Stimulated activated CD4-positive, alpha-beta T cell treated with anti-CD3 and anti-CD28 coated beads, Interleukin-4, amount 100 ng/mL, for 1 hour (primary cell): ENCODE results near the gene GRAMD4.

Experiments
- DNase-seq: peaks from one replicate; pipeline ENCODE4 v3.0.0-alpha.2; 2020

GRAMD4 gene

DNA sequence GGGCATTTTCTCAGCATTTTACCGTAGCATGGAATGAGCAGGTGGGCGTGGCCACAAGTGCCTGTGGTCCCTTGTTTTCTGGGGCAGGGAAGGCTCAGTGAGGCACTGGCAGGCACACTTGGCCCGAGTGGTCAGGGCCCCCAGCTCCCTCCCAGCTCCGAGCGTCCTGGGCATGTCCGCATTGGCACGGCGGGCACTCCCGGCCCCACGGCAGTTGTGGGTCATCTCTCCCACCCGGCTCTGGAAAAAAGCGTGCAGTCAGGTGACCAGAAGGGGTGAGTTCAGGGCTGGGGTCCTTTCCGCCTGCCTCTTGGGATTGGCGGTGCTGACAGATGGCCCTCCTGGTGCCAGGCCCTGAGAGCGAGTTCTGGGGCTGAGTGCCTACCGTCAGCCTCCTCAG is 55.8 kb downstream of the GRAMD4 start:
- no peak for DNase-seq

DNA sequence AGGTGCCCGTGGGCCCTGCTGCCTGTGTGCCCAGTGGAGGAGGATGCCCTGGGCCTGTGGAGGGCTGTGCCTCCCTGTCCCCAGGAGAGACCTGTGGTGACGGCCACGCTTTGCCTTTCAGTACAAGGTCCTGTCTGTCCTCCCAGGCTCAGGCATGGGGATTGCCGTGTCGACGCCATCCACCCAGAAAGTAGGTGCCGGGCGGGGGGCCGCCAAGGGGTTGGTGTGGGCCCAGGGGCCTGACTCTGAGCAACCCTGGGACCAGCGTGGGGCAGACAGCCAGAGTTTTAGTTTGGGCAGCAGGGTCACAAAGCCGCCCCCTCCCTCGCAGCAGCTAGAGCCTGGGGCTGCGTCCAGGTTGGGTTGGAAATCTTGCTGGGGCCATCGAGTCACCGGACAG is 56.3 kb downstream of the GRAMD4 start:
- no peak for DNase-seq

DNA sequence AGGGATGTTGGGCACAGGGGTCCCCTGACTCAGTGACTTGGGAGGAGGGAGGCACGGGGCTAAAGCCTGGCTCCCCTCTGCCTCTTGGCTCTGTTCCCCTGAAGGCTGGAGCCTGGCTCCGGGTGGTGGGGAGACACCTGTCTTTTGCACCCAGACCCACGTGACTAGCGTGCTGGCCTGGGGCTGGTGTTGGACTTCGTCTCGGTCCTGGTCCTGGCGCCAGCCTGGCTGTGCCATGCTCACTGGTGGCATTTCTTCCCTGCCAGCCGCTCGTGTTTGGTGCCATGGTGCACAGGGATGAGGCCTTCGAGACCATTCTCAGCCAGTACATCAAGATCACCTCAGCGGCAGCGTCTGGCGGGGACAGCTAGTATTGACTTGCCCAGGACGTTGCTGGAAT is 56.7 kb downstream of the GRAMD4 start:
- no peak for DNase-seq

DNA sequence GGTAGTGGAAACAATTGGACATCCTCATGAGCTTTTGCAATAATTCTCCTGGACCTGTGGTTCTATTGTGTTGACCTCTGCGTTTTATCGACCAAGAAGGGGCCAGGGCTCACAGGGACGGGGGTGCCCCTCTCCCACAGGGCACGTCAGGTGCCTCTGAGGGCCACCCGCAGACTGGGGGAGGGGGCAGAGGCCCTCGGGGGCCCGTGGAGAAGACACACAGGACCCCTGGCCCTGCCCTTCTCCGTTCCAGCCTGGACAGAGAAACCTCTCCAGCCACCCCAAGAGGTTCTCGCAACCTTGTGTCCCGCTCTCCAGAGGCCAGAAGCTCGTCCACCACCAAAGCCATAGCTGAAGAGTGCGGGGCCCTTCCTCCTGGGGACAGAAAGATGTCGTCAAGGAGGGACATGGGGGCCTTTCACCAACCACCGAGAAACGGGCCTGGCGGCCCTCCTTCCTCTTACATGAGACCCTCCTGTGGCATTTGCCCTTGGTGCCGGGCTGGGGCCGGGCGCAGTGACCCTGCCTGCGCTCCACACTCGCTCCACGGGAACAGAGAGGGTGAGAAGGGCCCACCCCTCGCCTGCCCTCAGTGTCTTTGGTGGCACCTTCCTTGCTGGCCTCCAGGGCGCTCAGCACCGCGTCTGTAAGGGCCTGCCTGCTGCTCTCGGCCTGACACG is 57.3 kb downstream of the GRAMD4 start:
- DNase-seq, result no peak

- DNase-seq, result no peak
Measured at GRCh38 chr22:46678003-46678657, 57.9 kb downstream of the GRAMD4 start.

DNA sequence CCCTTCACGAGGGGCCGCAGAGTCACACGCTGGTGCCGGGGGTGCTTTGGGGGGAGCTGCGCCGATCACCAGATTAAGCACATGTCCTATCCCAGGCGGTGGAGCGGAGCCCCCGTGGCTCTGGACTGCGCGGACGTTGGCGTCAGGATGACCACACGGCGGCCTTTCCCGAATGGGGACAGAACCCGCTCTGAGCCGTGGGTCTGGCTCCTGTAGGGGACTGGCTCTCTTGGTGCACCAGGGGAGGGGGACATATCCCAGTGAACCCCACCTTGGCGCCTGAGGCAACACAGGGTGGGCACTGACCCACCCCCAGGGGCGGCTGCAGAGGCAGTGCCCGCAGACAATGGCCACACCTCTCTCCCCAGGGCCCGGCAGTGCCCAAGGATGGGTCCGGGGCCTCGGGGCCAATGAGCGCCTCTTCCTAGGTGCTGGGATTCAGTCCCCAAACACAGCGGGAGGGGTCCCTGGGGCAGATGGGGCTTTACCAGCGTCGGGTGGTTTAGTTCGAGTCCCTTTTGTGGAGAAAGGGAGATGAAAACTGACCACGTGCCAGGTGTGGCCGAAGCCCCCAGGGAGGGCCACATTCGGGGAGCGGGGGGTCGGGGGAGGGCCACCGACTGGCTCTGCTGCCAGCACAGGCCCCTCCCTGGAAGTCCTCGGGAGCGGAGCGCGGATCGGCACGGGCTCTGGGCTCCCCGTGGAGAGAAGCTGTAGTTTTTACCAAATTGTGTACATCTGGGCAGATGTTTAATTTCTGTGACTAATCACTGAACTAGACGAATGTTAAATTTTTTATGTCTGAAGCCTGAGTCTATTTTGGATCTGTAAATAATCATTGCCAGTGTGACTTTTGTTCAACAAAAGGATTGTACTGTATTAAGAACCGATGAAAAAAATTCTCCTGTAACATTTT is 58.9 kb downstream of the GRAMD4 start:
- no peak for DNase-seq

- no peak for DNase-seq
Measured at GRCh38 chr22:46679706-46680269, 59.6 kb downstream of the GRAMD4 start.

GRCh38 chr22:46681010-46681409 is 60.8 kb downstream of the GRAMD4 start:
- no peak for DNase-seq

- no peak for DNase-seq
Measured at GRCh38 chr22:46682011-46682731, 62.0 kb downstream of the GRAMD4 start.

GRCh38 chr22:46684706-46685105 is 64.5 kb downstream of the GRAMD4 start:
- DNase-seq, result no peak

DNA sequence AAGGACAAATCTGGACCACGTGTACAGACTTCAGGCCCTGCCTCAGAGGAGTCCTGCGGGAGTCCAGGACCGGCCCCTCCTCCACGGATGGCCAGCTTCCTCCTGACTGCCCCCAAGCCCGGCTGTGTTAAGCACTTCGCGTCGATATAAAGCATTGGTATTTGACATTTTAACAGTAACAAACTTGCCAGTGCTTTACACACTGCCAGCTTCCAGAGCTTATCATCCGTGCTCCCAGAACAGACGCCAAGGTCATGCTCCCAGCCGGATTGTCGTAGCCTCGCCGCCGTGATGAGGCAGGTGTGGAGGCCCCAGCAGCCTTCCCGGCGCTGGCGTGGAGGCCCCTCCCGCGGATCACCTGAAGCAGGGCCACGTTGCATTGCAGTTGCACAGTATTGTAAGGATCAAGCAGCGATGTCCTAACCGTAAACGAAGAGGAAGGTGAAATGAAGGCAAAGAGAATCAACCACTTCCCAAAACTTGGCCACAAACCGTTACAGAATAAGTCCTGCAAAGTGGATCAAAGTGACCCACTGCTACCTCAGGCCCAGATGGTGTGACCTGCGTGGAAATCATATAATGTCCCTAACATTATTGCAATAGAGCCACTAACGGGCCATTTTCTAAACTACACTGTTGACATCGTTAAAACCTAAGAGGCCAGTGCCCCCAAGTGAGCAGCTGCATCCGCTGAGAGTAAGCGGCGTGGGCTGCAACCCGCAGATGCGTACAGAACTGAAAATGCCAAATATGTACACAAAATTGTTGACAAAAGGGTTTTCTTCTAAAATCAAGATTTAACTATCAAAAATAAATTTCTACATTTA is 66.2 kb downstream of the GRAMD4 start:
- DNase-seq, result no peak

- DNase-seq, result no peak
Measured at GRCh38 chr22:46687048-46687444, 66.9 kb downstream of the GRAMD4 start.

DNA sequence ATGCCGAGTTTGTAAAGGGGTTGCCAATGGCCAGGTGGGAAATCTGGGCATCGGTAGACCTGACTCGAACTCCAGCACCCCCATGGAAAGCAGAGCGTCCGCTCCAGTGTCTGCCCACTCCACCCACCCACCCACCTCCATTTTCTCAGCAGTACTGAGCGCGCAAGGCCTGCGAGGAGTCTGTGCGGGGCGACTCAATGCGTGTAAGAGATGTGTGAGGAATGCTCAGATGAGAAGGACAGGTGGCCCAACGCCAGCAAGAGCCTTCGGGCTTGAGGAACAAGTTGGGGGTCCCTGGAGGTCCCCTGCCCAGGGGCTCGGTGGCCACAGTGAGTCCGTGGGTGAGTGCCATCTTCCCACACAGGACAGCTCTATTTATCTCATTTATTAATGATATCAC is 67.3 kb downstream of the GRAMD4 start:
- no peak for DNase-seq

- DNase-seq, result no peak
Measured at GRCh38 chr22:46688949-46689348, 68.8 kb downstream of the GRAMD4 start.

DNA sequence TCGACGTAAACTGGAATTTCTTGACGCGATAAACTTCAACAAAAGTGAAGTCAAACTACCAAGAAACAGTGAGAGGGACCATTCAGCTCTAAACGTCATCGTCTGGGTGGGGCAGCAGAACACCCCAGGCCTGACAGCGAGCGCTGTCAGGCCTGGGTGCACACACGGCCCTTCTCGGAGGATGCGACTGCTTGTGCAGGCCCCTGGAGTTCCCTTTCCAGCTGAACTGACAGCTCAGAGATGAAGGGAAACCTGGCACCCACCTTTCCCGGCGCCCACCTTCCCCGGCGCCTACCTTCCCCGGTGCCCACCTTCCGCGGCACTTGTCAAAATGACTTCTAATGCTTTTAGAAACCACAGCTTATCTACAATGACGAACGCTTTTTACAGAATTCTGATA is 70.0 kb downstream of the GRAMD4 start:
- no peak for DNase-seq

DNA sequence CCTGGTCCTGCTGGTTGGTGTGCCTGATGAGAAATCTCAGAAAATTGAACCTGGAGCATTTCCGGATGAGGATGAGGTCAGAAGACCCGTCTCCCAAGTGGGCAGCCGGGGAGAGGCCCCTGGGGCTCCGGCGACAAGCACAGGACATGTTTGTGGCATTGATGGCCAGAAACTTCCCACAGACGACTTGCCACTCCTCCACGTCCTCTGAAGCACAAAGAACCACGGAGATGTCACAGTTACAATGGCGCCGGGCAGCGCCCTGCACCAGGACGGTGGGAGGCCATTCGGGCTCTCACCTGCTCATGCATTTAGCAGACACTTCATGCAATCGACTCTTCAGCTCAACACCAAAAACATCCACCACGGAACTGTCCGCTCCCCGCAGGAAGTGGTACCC is 71.4 kb downstream of the GRAMD4 start:
- DNase-seq, result no peak

GRCh38 chr22:46693634-46694415 is 73.6 kb downstream of the GRAMD4 start:
- no peak for DNase-seq

DNA sequence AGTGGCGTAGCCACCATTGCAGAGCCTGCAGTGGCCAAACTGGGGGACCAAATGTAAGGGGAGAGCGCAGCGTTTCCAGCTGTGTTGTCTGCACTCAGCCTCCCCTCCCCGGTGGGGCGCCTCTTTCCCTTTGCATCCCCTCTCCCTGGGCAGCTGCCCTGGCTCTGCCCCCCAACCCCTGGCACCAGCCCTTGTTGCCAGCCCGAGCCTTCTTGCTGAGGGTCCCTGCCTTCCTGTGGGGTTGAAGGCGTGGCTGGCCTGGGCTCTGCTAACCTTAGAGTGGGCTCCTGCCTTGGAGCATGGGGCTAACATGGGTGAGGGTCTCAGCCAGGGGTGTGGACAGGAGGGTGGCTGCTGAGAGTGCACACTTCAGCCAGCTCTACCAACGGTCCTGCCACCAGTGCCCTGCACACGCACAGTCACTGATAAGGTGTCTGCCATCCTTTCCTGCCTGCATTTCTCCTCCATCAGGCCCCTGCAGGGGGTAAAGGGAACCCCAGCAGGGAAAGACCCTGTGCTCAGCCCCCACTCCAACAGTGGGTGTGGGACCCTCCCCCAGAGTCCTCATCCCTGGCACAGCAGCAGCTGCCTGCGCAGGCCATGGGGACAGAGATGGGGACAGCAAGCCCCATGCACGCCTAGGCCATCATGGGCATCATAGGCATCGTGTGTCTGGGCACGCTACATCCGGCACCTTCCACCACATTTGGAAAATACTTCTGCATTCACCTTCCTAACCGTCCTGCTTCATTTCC is 74.4 kb downstream of the GRAMD4 start:
- no peak for DNase-seq

DNA sequence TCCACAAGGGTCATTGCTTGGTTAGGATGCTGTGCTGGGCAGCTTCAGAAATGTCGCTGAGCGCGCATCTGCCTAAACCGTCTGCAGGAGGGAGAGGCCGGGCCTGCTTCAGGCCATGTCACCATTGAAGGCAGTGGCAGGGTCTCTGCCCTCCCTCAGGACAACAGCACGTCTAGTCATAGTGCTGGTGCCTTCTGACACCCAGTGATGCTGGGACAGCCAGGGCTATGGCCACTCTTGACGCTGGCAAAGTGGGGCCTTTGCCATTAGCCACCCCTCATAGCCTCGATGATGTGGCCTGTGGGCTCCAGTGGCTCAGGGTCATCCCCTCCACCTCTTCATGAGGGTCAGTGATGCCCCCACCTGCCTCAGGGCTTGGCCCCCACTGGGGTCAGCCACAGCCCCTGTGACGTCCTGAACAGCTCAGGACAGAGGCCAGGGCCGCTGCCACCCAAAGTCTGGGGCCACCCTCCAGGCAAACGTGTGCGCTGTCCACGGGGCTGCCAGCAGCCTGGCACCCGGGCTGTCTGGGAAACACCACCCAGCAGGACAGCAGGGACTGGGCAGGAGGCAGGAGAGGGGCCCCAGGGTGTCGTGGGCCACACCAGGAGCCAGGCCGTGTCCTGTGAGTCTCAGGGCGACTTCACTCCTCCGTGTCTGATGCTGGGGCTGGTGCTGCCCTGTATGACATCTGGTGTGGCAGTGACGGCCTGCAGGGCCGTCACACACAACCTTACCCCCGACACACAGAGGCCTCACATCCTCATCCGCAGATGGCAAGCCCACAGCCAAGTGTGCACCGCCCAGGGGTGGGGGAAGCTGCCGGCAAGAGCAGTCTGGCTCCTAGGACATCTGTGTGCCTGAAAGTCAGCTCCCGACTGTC is 75.4 kb downstream of the GRAMD4 start:
- no peak for DNase-seq
